CD4-positive, alpha-beta T cell treated with Interleukin-6 at 100 ng/mL for 8 hours (primary cell): ENCODE data around the gene NKX6-1.

Experiments used
- DNase-seq: peaks from one replicate; pipeline ENCODE4 v3.0.0-alpha.2; 2020; ENCODE audit warnings: mixed read lengths, low spot score

NKX6-1 gene

GRCh38 chr4:84498935-84499623 is at the start of gene NKX6-1:
Gene NKX6-1 (minus strand): TSS chr4:84499292. CDS start chr4:84498228, 1,064 bp downstream.
- DNase-seq: no peak

GRCh38 chr4:84547211-84547610 is 48.1 kb upstream of the NKX6-1 start:
- no peak for DNase-seq

GRCh38 chr4:84545093-84545492 is 46.0 kb upstream of the NKX6-1 start:
- DNase-seq: no peak

- DNase-seq: no peak
Observed at GRCh38 chr4:84535901-84536300, 36.8 kb upstream of the NKX6-1 start.

GRCh38 chr4:84531689-84532088 is 32.6 kb upstream of the NKX6-1 start:
- no peak for DNase-seq

- no peak for DNase-seq
Observed at GRCh38 chr4:84530871-84531270, 31.8 kb upstream of the NKX6-1 start.

GRCh38 chr4:84530454-84530853 is 31.4 kb upstream of the NKX6-1 start:
- DNase-seq: no peak

GRCh38 chr4:84529169-84529751 is 30.2 kb upstream of the NKX6-1 start:
- no peak for DNase-seq

- no peak for DNase-seq
Observed at GRCh38 chr4:84527391-84527790, 28.3 kb upstream of the NKX6-1 start.

GRCh38 chr4:84515075-84515474 is 16.0 kb upstream of the NKX6-1 start:
- DNase-seq: no peak

- DNase-seq: no peak
Observed at GRCh38 chr4:84512277-84512676, 13.2 kb upstream of the NKX6-1 start.

GRCh38 chr4:84511703-84512102 is 12.6 kb upstream of the NKX6-1 start:
- DNase-seq: no peak

- DNase-seq: no peak
Observed at GRCh38 chr4:84507941-84508340, 8.8 kb upstream of the NKX6-1 start.

GRCh38 chr4:84504821-84505220 is 5.7 kb upstream of the NKX6-1 start:
- DNase-seq: no peak

- no peak for DNase-seq
Observed at GRCh38 chr4:84503495-84504437, 4.7 kb upstream of the NKX6-1 start.

GRCh38 chr4:84502955-84503373 is 3.9 kb upstream of the NKX6-1 start:
- DNase-seq: no peak

GRCh38 chr4:84502333-84502954 is 3.4 kb upstream of the NKX6-1 start:
- DNase-seq: no peak

GRCh38 chr4:84501721-84502267 is 2.7 kb upstream of the NKX6-1 start:
- DNase-seq: no peak

GRCh38 chr4:84501202-84501503 is 2.1 kb upstream of the NKX6-1 start:
- DNase-seq: no peak

- DNase-seq: no peak
Observed at GRCh38 chr4:84500386-84501201, 1.5 kb upstream of the NKX6-1 start.

GRCh38 chr4:84499624-84499982 is 511 bp upstream of the NKX6-1 start:
- no peak for DNase-seq
